GM12878 (cell line): Measurements from ENCODE around the gene SHC2.
"Not testable (repeated sequence)": the region's sequence is repeated elsewhere in the genome, so short reads cannot be mapped to it uniquely, and the experiment has no call there.

Experiments
- HDAC6 ChIP-seq: fragments of 200-600 bp; sonication (generic); IDR thresholded peaks from one replicate; pipeline ENCODE4 v1.8.0; 2017; ENCODE audit warnings: antibody characterized with exemption; ENCODE audit not compliant: unreplicated experiment
- IKZF2 ChIP-seq, 2 experiments: fragments of 450-650 bp; IDR thresholded peaks; 2 replicates each; pipeline ENCODE4 v1.6.1; 2017; ENCODE audit warnings: mild to moderate bottlenecking in 2 of 2, moderate library complexity in 2 of 2
- RCOR1 ChIP-seq: conservative IDR thresholded peaks from 2 replicates; pipeline ENCODE4 v1.6.1; 2012; ENCODE audit warnings: low read depth, low read length, improper control_type of control experiment
- TCF12 ChIP-seq: IDR thresholded peaks from 2 replicates; pipeline ENCODE4 v1.6.1; 2011; ENCODE audit warnings: low read depth, mild to moderate bottlenecking, low read length
- TF ChIP-seq, protein P1 (sequence below), 3 experiments: IDR thresholded peaks in 2 of 3; conservative IDR thresholded peaks in 1 of 3; 2 replicates each; pipeline ENCODE4 v1.5.1; 2011; ENCODE audit warnings: low read depth in 3 of 3, low read length in 3 of 3, mild to moderate bottlenecking in 3 of 3, control low read depth in 2 of 3, moderate library complexity in 2 of 3, inconsistent platforms in 1 of 3, mixed read lengths in 1 of 3; ENCODE audit not compliant: control insufficient read depth in 2 of 3, insufficient read depth in 1 of 3; ENCODE audit errors: extremely low read depth in 1 of 3
- TF ChIP-seq, protein P2 (sequence below): fragments of 450-650 bp; IDR thresholded peaks from 2 replicates; pipeline ENCODE4 v1.6.1; 2018; ENCODE audit warnings: mild to moderate bottlenecking, low read depth, moderate library complexity; ENCODE audit not compliant: partially characterized antibody

DNA sequence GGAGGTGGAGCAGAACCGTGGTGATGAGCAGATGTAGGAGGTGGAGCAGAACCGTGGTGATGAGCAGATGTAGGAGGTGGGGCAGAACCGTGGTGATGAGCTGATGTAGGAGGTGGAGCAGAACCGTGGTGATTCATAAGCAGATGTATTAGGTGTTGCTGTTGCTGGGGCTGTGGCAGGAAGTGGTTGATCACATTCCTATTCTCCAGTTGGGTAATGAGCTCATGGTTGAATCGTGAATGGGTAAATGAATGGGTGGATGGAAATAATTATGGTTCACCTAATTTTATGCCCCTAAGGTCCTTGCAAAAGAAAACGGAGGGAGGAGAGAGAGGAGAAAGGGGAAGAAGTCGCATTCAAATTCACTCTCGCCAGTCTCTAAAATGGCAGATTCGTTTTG, 78.3 kb downstream of the SHC2 start:
- TF ChIP-seq IKZF2 (IDR thresholded peaks at IDR 0.05) (peak; percentile 60 to 74; a peak in 3 of 4 replicates), TCF12 (peak; percentile 54; the same call in 1 of the 2 replicates)
- TF ChIP-seq, protein P1, sequence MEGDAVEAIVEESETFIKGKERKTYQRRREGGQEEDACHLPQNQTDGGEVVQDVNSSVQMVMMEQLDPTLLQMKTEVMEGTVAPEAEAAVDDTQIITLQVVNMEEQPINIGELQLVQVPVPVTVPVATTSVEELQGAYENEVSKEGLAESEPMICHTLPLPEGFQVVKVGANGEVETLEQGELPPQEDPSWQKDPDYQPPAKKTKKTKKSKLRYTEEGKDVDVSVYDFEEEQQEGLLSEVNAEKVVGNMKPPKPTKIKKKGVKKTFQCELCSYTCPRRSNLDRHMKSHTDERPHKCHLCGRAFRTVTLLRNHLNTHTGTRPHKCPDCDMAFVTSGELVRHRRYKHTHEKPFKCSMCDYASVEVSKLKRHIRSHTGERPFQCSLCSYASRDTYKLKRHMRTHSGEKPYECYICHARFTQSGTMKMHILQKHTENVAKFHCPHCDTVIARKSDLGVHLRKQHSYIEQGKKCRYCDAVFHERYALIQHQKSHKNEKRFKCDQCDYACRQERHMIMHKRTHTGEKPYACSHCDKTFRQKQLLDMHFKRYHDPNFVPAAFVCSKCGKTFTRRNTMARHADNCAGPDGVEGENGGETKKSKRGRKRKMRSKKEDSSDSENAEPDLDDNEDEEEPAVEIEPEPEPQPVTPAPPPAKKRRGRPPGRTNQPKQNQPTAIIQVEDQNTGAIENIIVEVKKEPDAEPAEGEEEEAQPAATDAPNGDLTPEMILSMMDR (IDR thresholded peaks at IDR 0.05 in 2 of 3, conservative IDR thresholded peaks at IDR 0.05 in 1 of 3; ENCODE audit: control insufficient read depth in 2 of 3, extremely low read depth in 1 of 3, insufficient read depth in 1 of 3, low read depth in 3 of 3, low read length in 3 of 3): not testable (repeated sequence)
- TF ChIP-seq, protein P2, sequence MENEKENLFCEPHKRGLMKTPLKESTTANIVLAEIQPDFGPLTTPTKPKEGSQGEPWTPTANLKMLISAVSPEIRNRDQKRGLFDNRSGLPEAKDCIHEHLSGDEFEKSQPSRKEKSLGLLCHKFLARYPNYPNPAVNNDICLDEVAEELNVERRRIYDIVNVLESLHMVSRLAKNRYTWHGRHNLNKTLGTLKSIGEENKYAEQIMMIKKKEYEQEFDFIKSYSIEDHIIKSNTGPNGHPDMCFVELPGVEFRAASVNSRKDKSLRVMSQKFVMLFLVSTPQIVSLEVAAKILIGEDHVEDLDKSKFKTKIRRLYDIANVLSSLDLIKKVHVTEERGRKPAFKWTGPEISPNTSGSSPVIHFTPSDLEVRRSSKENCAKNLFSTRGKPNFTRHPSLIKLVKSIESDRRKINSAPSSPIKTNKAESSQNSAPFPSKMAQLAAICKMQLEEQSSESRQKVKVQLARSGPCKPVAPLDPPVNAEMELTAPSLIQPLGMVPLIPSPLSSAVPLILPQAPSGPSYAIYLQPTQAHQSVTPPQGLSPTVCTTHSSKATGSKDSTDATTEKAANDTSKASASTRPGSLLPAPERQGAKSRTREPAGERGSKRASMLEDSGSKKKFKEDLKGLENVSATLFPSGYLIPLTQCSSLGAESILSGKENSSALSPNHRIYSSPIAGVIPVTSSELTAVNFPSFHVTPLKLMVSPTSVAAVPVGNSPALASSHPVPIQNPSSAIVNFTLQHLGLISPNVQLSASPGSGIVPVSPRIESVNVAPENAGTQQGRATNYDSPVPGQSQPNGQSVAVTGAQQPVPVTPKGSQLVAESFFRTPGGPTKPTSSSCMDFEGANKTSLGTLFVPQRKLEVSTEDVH: not testable (repeated sequence)
- TF ChIP-seq RCOR1, HDAC6: not testable (repeated sequence)
